Ascending aorta (tissue), 2 donors: ENCODE data around the gene B3GLCT. TPM values are rescaled to one million over a fixed set of nuclear protein-coding genes. Genes with fewer than 3 reads are reported as not detected.
A peak's percentile ranks its signal among the peaks of the same experiment; 100 is the strongest.

ENCODE experiments used
- DNase-seq, 2 donors: peaks; one replicate each; pipeline ENCODE4 v3.0.0-alpha.2; 2019; ENCODE audit warnings: low spot score in 2 of 2
- H3K27ac ChIP-seq, 2 donors: fragments of 200-600 bp; sonication (generic); one replicate each; pipeline ENCODE4 v1.5.1; 2016 to 2017; ENCODE audit warnings: mild to moderate bottlenecking in 1 of 2
- H3K27me3 ChIP-seq: fragments of 200-600 bp; sonication (generic); one replicate; pipeline ENCODE4 v1.5.1; 2017
- H3K36me3 ChIP-seq, 2 donors: fragments of 200-600 bp; sonication (generic); one replicate each; pipeline ENCODE4 v1.5.1; 2016
- H3K4me1 ChIP-seq, 2 donors: fragments of 200-600 bp; sonication (generic); one replicate each; pipeline ENCODE4 v1.5.1; 2016 to 2017; ENCODE audit warnings: mild to moderate bottlenecking in 1 of 2
- H3K4me3 ChIP-seq, 2 donors: fragments of 200-600 bp; sonication (generic); one replicate each; pipeline ENCODE4 v1.5.1; 2016 to 2017; ENCODE audit warnings: mild to moderate bottlenecking in 1 of 2
- H3K9me3 ChIP-seq, 2 donors: fragments of 200-600 bp; sonication (generic); one replicate each; pipeline ENCODE4 v1.5.1; 2016
- intact Hi-C: fragments of 100-400 bp; cut with DNase I; formaldehyde crosslinking; loops from one replicate; pipeline ENCODE4 v1.15.1; 2023
- total RNA-seq: library from RNA; depleted of rRNA; stranded (reverse); fragments of >200 nt; gene quantifications from one replicate; pipeline ENCODE4 v1.1.0, GENCODE V29; 2016
- TF ChIP-seq, protein P1 (sequence below), 3 experiments: fragments of 200-600 bp in 2 of 3; fragments of 450-650 bp in 1 of 3; sonication (generic) in 2 of 3; IDR thresholded peaks; one replicate each; pipeline ENCODE4 v1.5.1; 2016 to 2019; ENCODE audit warnings: antibody characterized with exemption in 3 of 3, mild to moderate bottlenecking in 1 of 3, moderate library complexity in 1 of 3

B3GLCT gene
- total RNA-seq, result 8.8 TPM

GRCh38 chr13:31199849-31200636 lies at the start of gene B3GLCT:
B3GLCT (plus strand) TSS chr13:31199975; CDS start chr13:31200085, 110 bp downstream.
- peak in 1 of 2 donors; percentile 88 for DNase-seq
- Histone ChIP-seq H3K4me3 (peak within 1 kb of the TSS; percentile 88 to 97), H3K9me3 (no peaks in the 10 kb centered on the region), H3K27ac (peak within 1 kb of the TSS; percentile 88 to 100), H3K36me3 (no peaks in the 10 kb centered on the region), H3K4me1 (peaks cover 5 to 15% of the 10 kb centered on the region in 2 donors), H3K27me3 (no peaks in the 10 kb centered on the region)
- TF ChIP-seq, protein P1, sequence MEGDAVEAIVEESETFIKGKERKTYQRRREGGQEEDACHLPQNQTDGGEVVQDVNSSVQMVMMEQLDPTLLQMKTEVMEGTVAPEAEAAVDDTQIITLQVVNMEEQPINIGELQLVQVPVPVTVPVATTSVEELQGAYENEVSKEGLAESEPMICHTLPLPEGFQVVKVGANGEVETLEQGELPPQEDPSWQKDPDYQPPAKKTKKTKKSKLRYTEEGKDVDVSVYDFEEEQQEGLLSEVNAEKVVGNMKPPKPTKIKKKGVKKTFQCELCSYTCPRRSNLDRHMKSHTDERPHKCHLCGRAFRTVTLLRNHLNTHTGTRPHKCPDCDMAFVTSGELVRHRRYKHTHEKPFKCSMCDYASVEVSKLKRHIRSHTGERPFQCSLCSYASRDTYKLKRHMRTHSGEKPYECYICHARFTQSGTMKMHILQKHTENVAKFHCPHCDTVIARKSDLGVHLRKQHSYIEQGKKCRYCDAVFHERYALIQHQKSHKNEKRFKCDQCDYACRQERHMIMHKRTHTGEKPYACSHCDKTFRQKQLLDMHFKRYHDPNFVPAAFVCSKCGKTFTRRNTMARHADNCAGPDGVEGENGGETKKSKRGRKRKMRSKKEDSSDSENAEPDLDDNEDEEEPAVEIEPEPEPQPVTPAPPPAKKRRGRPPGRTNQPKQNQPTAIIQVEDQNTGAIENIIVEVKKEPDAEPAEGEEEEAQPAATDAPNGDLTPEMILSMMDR (IDR thresholded peaks at IDR 0.05), result peak; percentile 58 to 96 (median 77)
- intact Hi-C loops, result loop anchor here (1.0 to 10.0 kb wide), 3 partner anchors 38 to 545 kb away; no protein-coding TSS in a partner anchor

- H3K27me3 ChIP-seq, result no peaks in the 10 kb centered on the region
- intact Hi-C loops, result no loop called here
- peaks cover 76 to 94% of the 10 kb centered on the region in 2 donors for H3K36me3 ChIP-seq
- H3K4me3 ChIP-seq, result no peak overlapping the region
- H3K4me1 ChIP-seq, result no peaks in the 10 kb centered on the region
- DNase-seq, result no peak
- no peaks in the 10 kb centered on the region for H3K9me3 ChIP-seq
- TF ChIP-seq, protein P1 (IDR thresholded peaks at IDR 0.05), result no peak
- H3K27ac ChIP-seq, result no peak overlapping the region
These were observed 49.3 kb upstream of the B3GLCT start for GRCh38 chr13:31150315-31150985.

DNA sequence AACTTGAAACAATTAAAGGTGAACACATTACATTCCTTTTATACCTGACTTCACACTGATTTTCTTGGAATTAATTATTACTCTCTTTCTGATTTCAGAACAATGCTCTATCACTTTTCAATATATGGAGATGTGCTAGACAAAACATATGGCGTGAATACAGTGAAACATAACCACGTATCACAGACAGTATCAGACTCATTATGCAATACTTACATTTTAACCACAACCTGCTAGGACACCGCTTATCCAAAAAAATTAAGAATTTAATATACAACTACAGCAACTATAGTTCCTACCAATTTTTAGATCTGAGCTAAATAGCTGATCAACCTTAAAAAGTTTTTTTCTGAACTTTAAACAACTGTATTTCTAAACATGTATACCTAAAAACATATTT lies 47.9 kb upstream of the B3GLCT start:
- Histone ChIP-seq H3K9me3 (no peaks in the 10 kb centered on the region), H3K27me3 (no peaks in the 10 kb centered on the region), H3K4me3 (no peak overlapping the region), H3K4me1 (no peaks in the 10 kb centered on the region), H3K27ac (no peak overlapping the region), H3K36me3 (peaks cover 74 to 86% of the 10 kb centered on the region in 2 donors)
- TF ChIP-seq, protein P1 (IDR thresholded peaks at IDR 0.05), result no peak
- intact Hi-C loops, result no loop called here
- no peak for DNase-seq

GRCh38 chr13:31154939-31155338 lies 44.8 kb upstream of the B3GLCT start:
- intact Hi-C loops, result no loop called here
- no peak for DNase-seq
- Histone ChIP-seq H3K9me3 (no peaks in the 10 kb centered on the region), H3K27me3 (no peaks in the 10 kb centered on the region), H3K4me3 (no peak overlapping the region), H3K4me1 (peaks cover 0 to 8% of the 10 kb centered on the region in 2 donors), H3K27ac (no peak overlapping the region), H3K36me3 (peaks cover 54 to 69% of the 10 kb centered on the region in 2 donors)
- TF ChIP-seq, protein P1 (IDR thresholded peaks at IDR 0.05), result no peak

- intact Hi-C loops, result no loop called here
- Histone ChIP-seq H3K4me1 (peaks cover 0 to 10% of the 10 kb centered on the region in 2 donors), H3K4me3 (no peak overlapping the region)
These were observed 40.5 kb upstream of the B3GLCT start for GRCh38 chr13:31159306-31159705.

More at GRCh38 chr13:31159306-31159705, 40.5 kb upstream of the B3GLCT start:
- H3K27me3 ChIP-seq, result no peaks in the 10 kb centered on the region
- H3K36me3 ChIP-seq, result peaks cover 18 to 26% of the 10 kb centered on the region in 2 donors
- H3K27ac ChIP-seq, result no peak overlapping the region
- TF ChIP-seq, protein P1 (IDR thresholded peaks at IDR 0.05), result no peak
- DNase-seq, result no peak
- H3K9me3 ChIP-seq, result no peaks in the 10 kb centered on the region
